GM18909 (cell line): ENCODE measurements around the gene CABLES2.

ENCODE experiments used
- ATAC-seq: cut with Tn5 transposase; IDR thresholded peaks from one replicate; pipeline ENCODE4 v1.9.1; 2021; ENCODE audit warnings: mild to moderate bottlenecking; ENCODE audit not compliant: unreplicated experiment, poor library complexity

Gene CABLES2

DNA sequence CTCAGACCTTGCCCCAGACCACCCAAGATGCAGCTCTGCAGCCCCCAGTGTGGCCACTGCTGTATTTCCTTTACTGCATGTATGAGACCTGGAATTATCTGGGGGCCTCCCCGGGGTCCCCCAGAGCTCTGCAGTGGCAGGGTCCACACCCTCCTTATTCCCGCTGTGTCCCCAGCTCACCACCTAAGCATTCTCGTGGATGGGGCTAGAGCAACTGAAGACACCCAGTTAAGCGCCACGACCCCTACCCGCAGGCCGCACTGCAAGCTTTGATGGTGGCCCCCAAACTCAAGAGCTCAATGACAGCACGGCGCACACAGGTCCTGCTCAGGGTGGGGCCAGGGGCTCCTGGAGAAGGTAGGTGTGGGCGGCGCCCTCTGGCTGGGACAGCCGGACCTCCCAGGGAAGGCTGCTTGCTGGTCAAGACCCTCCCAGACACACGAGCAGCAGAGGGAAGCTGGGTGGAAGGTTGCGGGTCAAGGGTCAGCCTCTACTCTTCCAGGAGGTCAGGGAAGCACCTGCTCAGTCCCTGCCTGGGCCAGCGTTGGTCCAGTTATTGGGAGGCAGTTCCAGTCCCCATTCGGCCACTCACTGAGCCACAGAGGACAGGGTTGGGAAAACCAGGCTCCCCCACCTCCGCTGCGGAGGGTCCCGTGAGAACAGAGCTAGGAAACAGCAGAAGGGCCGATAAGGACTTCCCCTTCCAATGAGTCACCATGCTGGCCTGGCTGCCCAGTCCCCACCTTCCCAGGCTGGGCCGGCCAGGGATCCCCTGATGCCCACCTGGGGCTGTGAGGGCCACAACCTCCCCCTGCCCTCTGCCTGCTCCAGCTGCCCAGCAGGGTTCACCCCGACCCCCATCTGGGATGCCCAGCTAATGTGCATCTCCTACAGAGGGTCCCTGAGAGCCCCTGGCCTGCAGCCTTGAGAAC lies 42.9 kb downstream of the CABLES2 start:
- ATAC-seq: no peak

DNA sequence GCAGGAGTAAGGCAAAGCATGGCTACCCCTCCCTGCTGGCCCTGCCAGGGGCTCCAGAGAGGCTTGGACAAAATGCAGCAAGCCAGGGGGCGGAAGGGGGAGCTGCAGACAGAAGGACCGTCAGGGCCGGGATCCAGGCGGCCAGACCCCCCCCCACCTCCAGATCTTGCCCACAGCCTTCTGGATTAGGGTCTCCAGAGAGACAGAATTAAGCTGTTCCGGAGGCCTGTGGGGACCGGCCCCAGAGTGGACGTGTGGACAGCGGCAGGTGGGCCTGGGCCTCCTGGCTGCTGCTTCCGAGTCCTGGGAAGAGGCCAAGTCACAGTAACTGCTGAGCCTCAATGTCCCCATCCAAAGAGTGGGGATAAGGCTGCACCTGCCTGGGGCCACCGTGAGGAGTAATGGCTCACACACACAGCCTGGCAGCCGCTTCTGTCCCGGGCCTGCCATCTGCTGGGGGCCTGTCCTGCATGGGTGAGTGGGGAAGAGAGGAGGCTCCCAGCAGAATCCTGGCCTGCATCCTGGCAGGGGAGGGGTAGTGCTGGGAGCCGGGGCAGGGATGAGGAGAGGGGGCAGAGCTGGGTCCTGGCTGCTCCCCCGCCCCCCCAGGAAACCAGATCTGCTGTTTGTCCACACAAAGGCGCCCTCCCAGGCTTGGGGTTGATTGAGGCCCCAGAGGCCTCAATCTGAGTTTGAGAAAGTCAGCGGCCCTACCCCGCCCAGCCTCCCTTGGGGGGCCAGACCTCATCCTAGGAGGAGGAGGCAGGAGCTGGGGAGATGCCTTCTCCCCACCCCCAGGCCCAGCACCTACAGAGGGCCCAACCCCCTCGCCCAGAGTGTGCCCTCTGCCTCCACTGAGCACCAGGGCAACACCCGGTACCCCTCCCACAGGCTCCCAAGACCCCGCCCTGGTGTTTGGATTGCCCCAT lies 43.8 kb downstream of the CABLES2 start:
- no peak for ATAC-seq

DNA sequence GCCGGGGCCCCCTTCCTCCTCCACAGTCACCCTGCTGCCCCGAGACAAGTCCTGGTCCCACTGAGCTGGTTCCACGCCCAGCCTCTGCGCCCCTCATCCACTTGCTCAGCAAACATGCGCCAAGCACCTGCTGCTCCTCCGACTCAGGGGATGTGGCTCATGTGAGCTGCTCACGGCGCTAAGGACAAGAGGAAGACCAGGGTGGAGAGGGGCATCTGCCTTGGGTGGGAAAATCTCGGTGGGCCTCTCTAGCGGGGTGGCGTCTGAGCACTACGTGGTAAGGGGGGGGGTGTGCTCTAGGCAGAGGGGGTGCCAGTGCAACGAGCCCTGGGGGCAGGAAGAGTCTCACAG lies 44.5 kb downstream of the CABLES2 start:
- ATAC-seq: no peak

DNA sequence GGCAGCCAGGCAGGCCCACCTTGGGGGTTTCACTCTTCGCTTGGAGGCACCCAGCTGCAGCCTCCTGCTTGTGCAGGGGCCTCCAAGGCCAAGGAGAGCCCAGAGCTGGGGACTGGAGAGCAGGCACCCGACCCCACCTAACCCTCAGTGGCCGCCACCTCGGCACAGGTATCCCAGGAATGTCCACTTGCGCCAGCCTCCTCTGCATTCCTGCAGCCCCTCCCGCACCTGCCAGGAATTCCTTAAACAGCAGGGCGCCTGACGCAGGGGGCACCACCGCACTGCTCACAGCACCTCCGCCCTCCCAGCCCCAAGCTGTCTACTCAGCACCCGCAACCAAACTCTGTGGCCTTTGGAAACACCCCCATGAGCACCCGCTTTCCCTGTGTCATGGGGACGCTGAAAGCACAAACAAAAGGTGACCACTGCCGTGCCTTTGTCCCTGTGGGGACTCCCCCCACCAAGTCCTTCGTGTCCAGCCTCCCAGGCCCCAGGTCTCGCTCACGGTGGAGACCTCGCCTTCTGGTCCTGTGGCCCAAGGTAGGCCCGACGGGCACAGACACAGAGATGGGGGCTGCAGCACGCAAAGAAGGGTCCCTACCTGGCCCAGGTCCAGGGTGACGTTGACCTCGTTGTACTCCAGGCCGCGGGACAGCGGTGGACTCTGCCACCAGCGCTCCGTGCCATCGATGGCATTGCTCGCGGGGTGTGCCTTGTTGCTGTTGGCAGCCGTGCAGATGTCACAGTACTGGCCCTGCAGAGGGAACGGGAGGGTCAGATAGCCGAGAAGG lies 45.1 kb downstream of the CABLES2 start:
- no peak for ATAC-seq

DNA sequence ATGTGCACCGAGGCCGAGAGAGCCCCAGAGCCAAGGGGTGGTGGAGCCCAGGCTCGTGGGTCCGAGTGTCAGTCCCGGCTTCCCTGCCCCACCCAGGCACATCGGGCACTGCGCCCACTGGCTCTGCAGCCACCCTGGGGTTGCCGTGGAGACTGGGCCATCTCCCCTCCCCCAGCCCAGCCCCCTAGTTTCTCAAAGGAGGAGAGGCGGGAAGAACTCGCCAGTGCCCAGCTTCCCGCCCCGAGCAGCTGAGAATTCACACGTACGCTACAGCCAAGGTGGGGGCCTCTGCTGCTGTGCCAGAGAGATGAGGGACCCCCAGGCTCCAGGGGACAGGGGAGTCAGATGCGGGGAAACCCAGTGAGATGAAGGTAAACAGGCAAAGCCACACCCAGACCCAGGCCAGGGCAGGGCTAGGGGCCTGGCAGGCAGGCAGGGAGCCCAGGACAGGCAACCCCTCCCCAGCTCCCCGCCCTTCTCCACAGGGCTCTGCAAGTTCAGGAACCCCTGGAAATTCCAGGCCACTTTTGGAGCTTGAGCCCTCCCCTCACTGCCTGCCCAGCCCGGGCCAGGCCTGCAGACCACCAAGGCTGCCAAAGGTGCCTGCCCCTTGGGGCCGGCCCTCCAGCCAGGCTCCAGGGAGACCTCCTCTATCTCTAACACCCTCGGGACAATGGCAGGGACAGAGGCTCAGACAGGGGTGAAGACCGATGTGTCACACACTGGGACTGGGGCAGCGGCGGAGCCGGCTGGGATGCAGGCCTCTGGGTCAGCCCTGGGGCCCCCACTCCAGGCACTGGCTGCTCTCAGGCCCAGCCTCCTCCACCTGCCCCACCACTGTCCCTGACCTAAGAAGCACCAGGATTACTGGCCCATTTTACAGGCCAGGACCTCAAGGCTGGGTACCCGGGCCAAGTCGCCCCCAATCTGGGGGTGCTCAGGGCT lies 46.0 kb downstream of the CABLES2 start:
- no peak for ATAC-seq

- no peak for ATAC-seq
These were observed 47.5 kb downstream of the CABLES2 start for GRCh38 chr20:62359491-62360121.

DNA sequence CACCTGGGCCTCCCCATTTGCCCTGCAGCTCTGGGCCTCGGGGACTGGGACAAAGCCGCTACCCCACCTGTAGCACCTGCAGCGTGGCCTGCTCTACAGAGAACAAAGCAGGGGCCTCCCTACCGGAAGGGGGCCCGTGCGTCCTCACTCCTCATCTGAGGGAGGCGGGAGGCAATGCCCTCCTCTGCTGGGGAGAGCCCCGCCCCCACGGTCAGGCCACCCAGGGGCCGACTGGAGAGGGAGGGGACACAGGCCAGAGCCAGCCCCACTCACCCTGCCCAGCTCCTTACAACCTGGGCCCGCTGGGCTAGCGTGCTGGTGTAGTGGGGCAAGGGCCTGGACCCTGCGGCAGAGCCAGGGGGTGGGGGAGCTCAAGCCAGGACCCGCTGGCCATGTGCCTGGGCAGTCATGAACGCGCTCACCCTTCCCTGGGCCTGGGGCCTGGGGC lies 48.0 kb downstream of the CABLES2 start:
- ATAC-seq: no peak

GRCh38 chr20:62358171-62359042 lies 48.7 kb downstream of the CABLES2 start:
- no peak for ATAC-seq

DNA sequence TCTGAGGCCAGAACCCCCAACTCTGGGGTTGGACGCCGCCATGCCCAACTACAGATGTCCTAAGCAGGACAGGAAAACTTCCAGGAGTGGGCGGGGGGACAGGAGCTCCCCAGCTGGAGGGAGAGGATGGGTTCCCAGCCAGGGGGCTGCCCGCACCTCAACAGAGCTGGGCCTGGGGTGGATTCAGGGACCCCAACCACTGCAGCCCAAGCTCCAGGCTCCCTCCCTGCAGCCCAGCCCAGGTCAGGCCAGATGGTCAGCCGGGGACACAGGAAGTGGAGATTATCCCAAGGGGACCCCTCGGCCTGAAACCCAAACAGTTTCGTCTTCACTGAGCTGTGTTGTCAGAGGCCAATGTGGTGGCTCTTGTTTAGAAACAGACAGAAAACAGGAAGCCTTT lies 49.4 kb downstream of the CABLES2 start:
- no peak for ATAC-seq

GRCh38 chr20:62357187-62357667 lies 49.9 kb downstream of the CABLES2 start:
- ATAC-seq: no peak

- ATAC-seq: no peak
These were observed 50.4 kb downstream of the CABLES2 start for GRCh38 chr20:62356589-62357186.

DNA sequence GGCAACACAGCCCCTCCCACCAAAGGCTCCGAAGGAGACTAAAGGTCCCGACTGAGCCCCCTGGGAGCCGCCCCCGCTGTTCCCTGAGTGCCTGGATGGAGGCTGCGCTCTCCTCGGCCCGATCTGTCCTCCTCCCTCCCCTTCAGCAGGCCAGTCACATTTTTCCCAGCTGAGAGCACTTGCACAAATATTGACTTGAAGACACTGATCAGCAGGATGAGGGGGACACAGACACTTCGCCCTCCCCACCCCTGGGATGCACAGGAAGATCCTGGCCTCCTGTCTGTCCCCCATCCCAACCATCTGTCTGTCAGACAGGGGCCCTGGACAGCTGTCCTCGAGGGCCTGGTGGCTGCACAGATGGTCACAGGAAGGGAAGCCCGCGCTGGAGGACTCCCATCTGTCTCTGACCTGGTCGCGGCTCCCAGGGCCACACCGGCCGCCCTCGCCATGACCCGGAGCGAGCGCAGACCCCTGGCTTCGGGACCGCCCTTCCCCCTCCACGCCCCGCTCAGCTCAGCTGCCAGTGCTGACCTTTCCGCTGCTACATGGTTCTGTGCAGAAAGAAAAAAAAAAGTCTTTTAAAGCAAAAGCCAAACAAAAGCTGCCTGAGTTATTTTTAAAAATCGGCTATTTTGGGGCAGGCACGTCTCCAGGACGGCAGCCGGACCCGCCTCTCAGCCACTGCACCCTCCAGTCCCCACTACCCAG lies 51.1 kb downstream of the CABLES2 start:
- no peak for ATAC-seq

- no peak for ATAC-seq
These were observed 51.6 kb downstream of the CABLES2 start for GRCh38 chr20:62355516-62355877.

GRCh38 chr20:62354811-62355341 lies 52.2 kb downstream of the CABLES2 start:
- no peak for ATAC-seq

- no peak for ATAC-seq
These were observed 52.9 kb downstream of the CABLES2 start for GRCh38 chr20:62354031-62354808.
